SK-N-MC (cell line): Measurements from ENCODE around the gene NUBP2.

Source experiments
- EZH2 ChIP-seq: fragments of 200-600 bp; sonication (generic); IDR thresholded peaks from one replicate; pipeline ENCODE4 v1.6.1; 2017; ENCODE audit warnings: antibody characterized with exemption
- POLR2AphosphoS5 ChIP-seq: IDR thresholded peaks from 2 replicates; pipeline ENCODE4 v1.6.1; 2012; ENCODE audit warnings: mild to moderate bottlenecking, low read depth, low read length, borderline replicate concordance

DNA sequence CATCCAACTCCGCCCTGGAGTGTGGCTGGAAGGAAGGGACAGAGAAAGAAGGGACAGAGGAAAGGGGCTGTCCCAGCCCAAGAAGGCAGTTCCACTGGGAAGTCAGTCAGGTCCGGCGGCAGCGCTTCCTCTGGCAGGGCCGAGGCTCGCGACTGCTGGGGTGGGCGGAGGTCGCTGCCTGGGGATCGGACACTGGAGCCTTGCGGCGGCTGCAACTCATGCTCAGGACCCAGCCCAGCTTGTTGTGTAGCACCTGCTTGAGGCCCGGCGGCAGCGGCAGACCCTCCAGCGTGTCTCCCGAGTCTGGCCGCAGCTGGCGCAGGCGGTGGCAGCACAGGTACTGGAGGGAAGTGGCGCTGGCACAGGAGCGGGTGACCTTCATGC is 5.8 kb upstream of the NUBP2 start:
- TF ChIP-seq POLR2AphosphoS5 (no peak), EZH2 (no peak)
